ENCODE measurements around the gene HPSE2. TPM values are rescaled to one million over a fixed set of nuclear protein-coding genes. Genes with fewer than 3 reads are reported as not detected.

Gene HPSE2
- total RNA-seq, 2 experiments from 2014 or later = not detected

- Mint-ChIP-seq H3K4me1 (no peaks in the 10 kb centered on the region), H3K36me3 (ENCODE audit: low read depth) (no peaks in the 10 kb centered on the region), H3K27ac (no peak overlapping the region), H3K9me3 (no peaks in the 10 kb centered on the region), H3K4me3 (no peak overlapping the region), H3K27me3 (peaks cover 21% of the 10 kb centered on the region)
- ChIA-PET POLR2A (no interaction called here), CTCF (no interaction called here)
- no peak for DNase-seq
These were observed 774.2 kb downstream of the HPSE2 start for GRCh38 chr10:98461500-98461842.

DNA sequence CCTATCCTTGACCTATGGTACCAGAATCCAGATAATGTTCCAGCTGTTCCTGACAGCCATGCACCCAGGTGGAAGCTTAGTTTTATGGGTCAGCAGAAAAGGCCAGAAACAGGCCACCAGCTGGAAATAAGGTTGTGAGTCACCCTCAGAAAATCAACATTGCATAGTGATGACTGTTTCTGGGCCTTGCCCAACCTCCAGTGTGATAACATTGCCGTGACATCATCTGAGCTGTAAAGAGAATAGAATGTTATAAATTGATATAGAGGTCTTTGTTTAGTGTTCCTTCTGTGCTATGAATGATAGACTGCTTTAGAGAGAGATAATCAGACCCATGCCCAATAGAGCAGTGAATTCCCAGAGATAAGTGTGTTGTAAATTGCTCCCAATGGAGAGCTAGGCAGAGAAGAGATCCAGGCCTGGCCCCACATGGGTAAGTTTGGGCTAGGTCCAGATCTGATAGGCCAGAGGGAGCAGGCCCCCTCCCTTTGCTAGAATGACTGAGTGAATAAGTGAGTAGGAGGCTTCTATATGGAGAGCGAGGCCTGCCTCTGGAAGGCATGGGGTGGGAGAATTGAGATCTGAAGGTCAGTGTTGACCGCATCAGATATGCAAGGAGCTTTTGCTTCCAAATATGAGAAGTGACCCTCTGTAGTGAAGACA is 774.7 kb downstream of the HPSE2 start:
- ChIA-PET CTCF (no interaction called here), POLR2A (no interaction called here)
- Mint-ChIP-seq H3K36me3 (ENCODE audit: low read depth) (no peaks in the 10 kb centered on the region), H3K4me1 (no peaks in the 10 kb centered on the region), H3K27ac (no peak overlapping the region), H3K27me3 (peaks cover 21% of the 10 kb centered on the region), H3K4me3 (no peak overlapping the region), H3K9me3 (no peaks in the 10 kb centered on the region)
- DNase-seq = no peak

DNA sequence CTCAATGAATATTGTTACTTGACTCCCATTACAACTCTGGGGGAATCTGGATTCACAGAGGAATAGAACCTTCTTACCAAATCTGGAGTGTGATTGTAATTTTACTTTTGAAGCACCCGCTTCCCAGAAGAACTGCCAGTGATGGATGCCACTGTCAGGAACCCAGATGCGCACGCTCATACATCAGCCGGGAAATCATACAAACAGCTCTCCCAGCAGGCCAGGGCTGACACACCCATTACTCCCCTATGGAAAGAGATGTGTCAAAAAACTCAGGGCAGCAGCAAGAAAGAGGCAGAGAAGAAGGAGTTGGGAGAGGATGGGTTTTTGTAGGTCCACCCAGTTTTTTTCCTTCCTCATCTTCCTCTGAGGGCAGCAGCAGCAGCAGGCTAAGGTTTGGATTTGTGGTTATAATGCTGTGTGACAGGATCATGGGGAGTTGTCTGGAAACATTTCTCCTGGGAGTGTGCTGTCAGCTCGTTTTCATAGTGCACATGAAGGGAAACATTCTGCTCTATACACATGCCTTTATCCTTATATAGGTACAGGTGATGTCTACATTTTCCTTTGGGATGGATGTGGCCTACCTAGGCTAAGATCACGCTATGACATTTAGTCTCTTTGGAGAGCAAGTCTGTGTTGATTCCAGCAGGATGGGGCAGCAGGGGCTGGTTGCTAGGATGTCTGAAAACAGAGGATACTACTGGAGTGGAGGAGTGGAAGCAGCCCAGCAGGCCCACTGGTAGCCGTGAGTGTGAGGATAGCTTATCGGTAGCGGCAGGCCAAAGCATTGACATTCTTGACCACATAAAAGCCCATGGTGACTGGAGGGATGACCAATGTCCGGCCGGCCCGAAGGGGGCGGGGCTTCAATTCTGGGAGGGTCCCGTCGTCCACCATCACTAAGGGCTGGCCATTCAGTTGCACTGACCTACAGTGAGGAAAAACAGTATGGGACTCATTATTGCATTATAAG is 776.6 kb downstream of the HPSE2 start:
- no peak overlapping the region for H3K4me3 Mint-ChIP-seq
- no peak for DNase-seq
- peaks cover 18% of the 10 kb centered on the region for H3K27me3 Mint-ChIP-seq
- H3K36me3 Mint-ChIP-seq (ENCODE audit: low read depth) = no peaks in the 10 kb centered on the region
- no peaks in the 10 kb centered on the region for H3K4me1 Mint-ChIP-seq
- no peaks in the 10 kb centered on the region for H3K9me3 Mint-ChIP-seq
- POLR2A ChIA-PET = no interaction called here
- CTCF ChIA-PET = interaction anchor here (0.8 kb wide), 1 partner anchor 8 kb away, joined by 3 read pairs; no protein-coding TSS in a partner anchor
- H3K27ac Mint-ChIP-seq = no peak overlapping the region

- Mint-ChIP-seq H3K9me3 (no peaks in the 10 kb centered on the region), H3K4me3 (no peak overlapping the region), H3K36me3 (ENCODE audit: low read depth) (no peaks in the 10 kb centered on the region), H3K4me1 (no peaks in the 10 kb centered on the region), H3K27me3 (peaks cover 15% of the 10 kb centered on the region), H3K27ac (no peak overlapping the region)
- ChIA-PET POLR2A (no interaction called here), CTCF (no interaction called here)
- no peak for DNase-seq
These were observed 777.9 kb downstream of the HPSE2 start for GRCh38 chr10:98457721-98458120.

GRCh38 chr10:98456686-98457482 is 778.8 kb downstream of the HPSE2 start:
- ChIA-PET CTCF (interaction anchor here (0.6 kb wide), 1 partner anchor 178 kb away, joined by 3 read pairs; no protein-coding TSS in a partner anchor), POLR2A (no interaction called here)
- Mint-ChIP-seq H3K4me1 (no peaks in the 10 kb centered on the region), H3K27me3 (peaks cover 18% of the 10 kb centered on the region), H3K36me3 (ENCODE audit: low read depth) (no peaks in the 10 kb centered on the region), H3K9me3 (no peaks in the 10 kb centered on the region), H3K27ac (no peak overlapping the region), H3K4me3 (no peak overlapping the region)
- no peak for DNase-seq

- H3K36me3 Mint-ChIP-seq (ENCODE audit: low read depth) = no peaks in the 10 kb centered on the region
- H3K9me3 Mint-ChIP-seq = no peaks in the 10 kb centered on the region
- ChIA-PET CTCF (no interaction called here), POLR2A (no interaction called here)
- H3K4me3 Mint-ChIP-seq = no peak overlapping the region
- H3K27me3 Mint-ChIP-seq = peaks cover 20% of the 10 kb centered on the region
- H3K4me1 Mint-ChIP-seq = no peaks in the 10 kb centered on the region
- DNase-seq = no peak
- H3K27ac Mint-ChIP-seq = no peak overlapping the region
These were observed 779.5 kb downstream of the HPSE2 start for GRCh38 chr10:98456043-98456570.

DNA sequence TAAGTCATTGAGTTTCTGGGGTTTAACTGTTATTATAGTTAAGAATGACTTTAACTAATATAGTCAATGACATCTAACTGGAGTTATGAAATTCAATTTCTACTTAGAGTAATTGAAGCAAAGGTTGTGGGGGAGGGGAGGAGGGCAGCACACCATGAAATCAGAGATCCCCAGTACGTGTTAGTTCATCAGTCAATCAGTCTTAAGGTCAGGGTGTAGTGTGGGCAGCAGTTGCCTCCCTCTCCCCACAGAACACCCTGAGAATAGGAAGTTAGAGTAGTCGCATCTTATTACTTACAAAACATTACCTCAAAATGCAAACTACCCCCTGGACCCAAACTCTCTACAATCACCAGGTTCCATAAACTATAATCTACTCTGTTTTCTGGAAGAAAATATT is 781.9 kb downstream of the HPSE2 start:
- H3K9me3 Mint-ChIP-seq = no peaks in the 10 kb centered on the region
- H3K27ac Mint-ChIP-seq = no peak overlapping the region
- no peak for DNase-seq
- no peaks in the 10 kb centered on the region for H3K4me1 Mint-ChIP-seq
- peaks cover 30% of the 10 kb centered on the region for H3K27me3 Mint-ChIP-seq
- no peak overlapping the region for H3K4me3 Mint-ChIP-seq
- H3K36me3 Mint-ChIP-seq (ENCODE audit: low read depth) = no peaks in the 10 kb centered on the region
- CTCF ChIA-PET = no interaction called here
- POLR2A ChIA-PET = no interaction called here

- DNase-seq = no peak
- Mint-ChIP-seq H3K4me3 (no peak overlapping the region), H3K9me3 (no peaks in the 10 kb centered on the region), H3K27ac (no peak overlapping the region), H3K27me3 (peaks cover 20% of the 10 kb centered on the region), H3K36me3 (ENCODE audit: low read depth) (no peaks in the 10 kb centered on the region), H3K4me1 (peaks cover 17% of the 10 kb centered on the region)
- CTCF ChIA-PET = interaction anchor here (0.9 to 1.0 kb wide), 2 partner anchors 17 to 25 kb away, joined by 3 to 4 read pairs; no protein-coding TSS in a partner anchor
- POLR2A ChIA-PET = no interaction called here
These were observed 785.0 kb downstream of the HPSE2 start for GRCh38 chr10:98450618-98451017.

DNA sequence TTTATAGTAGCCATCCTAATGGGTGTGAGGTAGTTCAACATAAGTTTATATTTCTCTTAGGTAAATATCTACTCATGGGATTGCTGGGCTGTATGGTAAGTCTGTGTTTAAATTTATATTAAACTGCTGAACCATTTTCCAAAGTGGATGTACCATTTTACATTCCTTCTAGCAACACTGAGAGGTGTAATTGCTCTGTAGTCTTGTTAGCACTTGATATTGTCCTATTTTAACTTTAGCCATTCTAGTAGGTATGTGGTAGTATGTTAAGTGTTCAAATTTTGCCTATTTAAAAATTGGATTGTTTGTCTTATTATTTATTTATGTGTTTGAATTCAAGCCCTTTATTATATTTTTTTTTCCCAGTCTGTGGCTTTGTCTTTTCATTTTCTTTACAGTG is 786.4 kb downstream of the HPSE2 start:
- H3K27ac Mint-ChIP-seq = no peak overlapping the region
- H3K27me3 Mint-ChIP-seq = peaks cover 20% of the 10 kb centered on the region
- no peak for DNase-seq
- ChIA-PET CTCF (no interaction called here), POLR2A (no interaction called here)
- no peaks in the 10 kb centered on the region for H3K9me3 Mint-ChIP-seq
- H3K4me3 Mint-ChIP-seq = no peak overlapping the region
- peaks cover 9% of the 10 kb centered on the region for H3K36me3 Mint-ChIP-seq (ENCODE audit: low read depth)
- peaks cover 30% of the 10 kb centered on the region for H3K4me1 Mint-ChIP-seq

- Mint-ChIP-seq H3K27me3 (peaks cover 10% of the 10 kb centered on the region), H3K4me1 (peaks cover 44% of the 10 kb centered on the region), H3K27ac (peak within 1 kb of the TSS; percentile 84), H3K36me3 (ENCODE audit: low read depth) (peaks cover 33% of the 10 kb centered on the region), H3K9me3 (no peaks in the 10 kb centered on the region), H3K4me3 (peak within 1 kb of the TSS; percentile 94)
- DNase-seq = peak; percentile 87
- ChIA-PET POLR2A (interaction anchor here (0.7 to 2.2 kb wide), 10 partner anchors 12 to 312 kb away, joined by 3 to 11 read pairs (median 4); partner anchors contain the start of gene R3HCC1L), CTCF (interaction anchor here (1.2 kb wide), 1 partner anchor 21 kb away, joined by 4 read pairs; no protein-coding TSS in a partner anchor)
These were observed 788.9 kb downstream of the HPSE2 start, which contains the start of gene HPS1 for GRCh38 chr10:98446661-98447221. HPS1 (minus strand) TSS chr10:98446935; CDS start chr10:98443240, 3,695 bp downstream.

- Mint-ChIP-seq H3K27ac (peak overlapping the region; percentile 84), H3K36me3 (ENCODE audit: low read depth) (peaks cover 38% of the 10 kb centered on the region), H3K27me3 (peaks cover 10% of the 10 kb centered on the region), H3K4me3 (peak overlapping the region; percentile 94), H3K9me3 (no peaks in the 10 kb centered on the region), H3K4me1 (peaks cover 49% of the 10 kb centered on the region)
- ChIA-PET CTCF (interaction anchor here (1.1 to 1.2 kb wide), 2 partner anchors 21 kb away, joined by 4 read pairs; no protein-coding TSS in a partner anchor), POLR2A (interaction anchor here (0.7 to 2.2 kb wide), 11 partner anchors 12 to 709 kb away, joined by 3 to 11 read pairs (median 5); partner anchors contain the start of genes R3HCC1L and ZFYVE27)
- peak; percentile 49 for DNase-seq
These were observed 789.4 kb downstream of the HPSE2 start for GRCh38 chr10:98446151-98446660.

Data from activated CD4-positive, alpha-beta memory T cell treated with anti-CD3 and anti-CD28 coated beads, Interleukin-2, amount 10 ng/mL, durations not matched to agents 7 days and 5 days (primary cell).